GM12864 (cell line): ENCODE measurements around the gene DLGAP3.

ENCODE experiments used
- DNase-seq: peaks from one replicate; pipeline ENCODE4 v3.0.0-alpha.2; 2011; ENCODE audit warnings: low read depth
- H3K4me3 ChIP-seq: 2 replicates; pipeline ENCODE4 v1.5.1; 2011; ENCODE audit warnings: mild to moderate bottlenecking, low read depth, low read length, control low read depth
- TF ChIP-seq, protein P1 (sequence below): IDR thresholded peaks from 2 replicates; pipeline ENCODE4 v1.5.1; 2011; ENCODE audit warnings: low read depth, mild to moderate bottlenecking, moderate library complexity, low read length, control low read depth, inconsistent platforms; ENCODE audit errors: missing control alignments

Gene DLGAP3

DNA sequence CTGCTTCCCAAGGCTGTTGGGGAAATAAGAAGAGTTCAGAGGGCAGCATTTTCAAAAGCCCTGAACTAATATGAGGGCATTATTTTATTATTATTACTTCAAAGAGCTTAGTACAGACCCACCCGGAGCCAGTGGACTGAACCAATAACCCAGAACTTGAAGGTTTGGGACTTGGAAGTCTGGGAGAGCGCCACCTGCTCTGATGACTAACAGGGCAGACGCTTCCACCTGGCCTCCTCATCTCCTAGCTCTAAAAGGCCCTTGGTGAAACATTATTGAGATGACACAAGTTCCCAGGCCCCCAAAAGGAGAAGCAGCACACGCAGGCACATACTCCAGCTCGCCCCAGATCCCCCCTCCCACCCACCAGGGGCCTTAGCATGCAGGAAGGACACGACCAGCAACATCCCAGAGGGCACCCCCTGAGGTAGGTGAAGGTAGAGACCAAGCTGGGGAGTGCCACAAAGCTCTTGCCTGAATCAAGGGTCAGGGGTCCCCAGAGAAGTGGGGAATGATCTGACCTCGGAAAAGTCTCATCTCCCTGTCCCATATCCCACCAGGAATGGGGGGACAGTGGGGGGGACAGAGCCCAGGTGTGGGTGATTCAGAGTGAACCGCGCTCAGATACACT lies 1.3 kb downstream of the DLGAP3 start:
- no peak overlapping the region for H3K4me3 ChIP-seq
- TF ChIP-seq, protein P1, sequence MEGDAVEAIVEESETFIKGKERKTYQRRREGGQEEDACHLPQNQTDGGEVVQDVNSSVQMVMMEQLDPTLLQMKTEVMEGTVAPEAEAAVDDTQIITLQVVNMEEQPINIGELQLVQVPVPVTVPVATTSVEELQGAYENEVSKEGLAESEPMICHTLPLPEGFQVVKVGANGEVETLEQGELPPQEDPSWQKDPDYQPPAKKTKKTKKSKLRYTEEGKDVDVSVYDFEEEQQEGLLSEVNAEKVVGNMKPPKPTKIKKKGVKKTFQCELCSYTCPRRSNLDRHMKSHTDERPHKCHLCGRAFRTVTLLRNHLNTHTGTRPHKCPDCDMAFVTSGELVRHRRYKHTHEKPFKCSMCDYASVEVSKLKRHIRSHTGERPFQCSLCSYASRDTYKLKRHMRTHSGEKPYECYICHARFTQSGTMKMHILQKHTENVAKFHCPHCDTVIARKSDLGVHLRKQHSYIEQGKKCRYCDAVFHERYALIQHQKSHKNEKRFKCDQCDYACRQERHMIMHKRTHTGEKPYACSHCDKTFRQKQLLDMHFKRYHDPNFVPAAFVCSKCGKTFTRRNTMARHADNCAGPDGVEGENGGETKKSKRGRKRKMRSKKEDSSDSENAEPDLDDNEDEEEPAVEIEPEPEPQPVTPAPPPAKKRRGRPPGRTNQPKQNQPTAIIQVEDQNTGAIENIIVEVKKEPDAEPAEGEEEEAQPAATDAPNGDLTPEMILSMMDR, result no peak

DNA sequence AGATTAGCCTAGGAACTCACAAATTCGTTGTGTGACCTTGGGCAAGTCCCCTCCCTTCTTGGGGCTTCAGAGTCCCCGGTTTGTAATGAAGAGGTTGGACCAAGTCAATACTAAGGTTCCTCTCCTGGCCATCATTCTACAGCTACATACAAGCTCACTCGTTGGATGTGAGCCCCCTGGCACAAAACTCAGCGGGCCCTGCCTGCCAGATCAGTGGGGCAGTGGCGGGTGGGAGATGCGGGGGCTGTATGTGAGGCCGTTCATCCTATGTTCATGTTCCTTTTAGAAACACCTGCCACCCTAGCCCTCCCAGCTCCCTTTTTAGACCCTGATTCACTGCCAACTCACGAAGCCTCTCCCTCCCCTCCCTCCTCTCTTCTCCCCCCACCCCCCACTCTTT lies 2.1 kb downstream of the DLGAP3 start:
- no peak for DNase-seq
- no peak overlapping the region for H3K4me3 ChIP-seq
- TF ChIP-seq, protein P1, result no peak

More for the DNA sequence above, 1.3 kb downstream of the DLGAP3 start:
- no peak for DNase-seq

DNA sequence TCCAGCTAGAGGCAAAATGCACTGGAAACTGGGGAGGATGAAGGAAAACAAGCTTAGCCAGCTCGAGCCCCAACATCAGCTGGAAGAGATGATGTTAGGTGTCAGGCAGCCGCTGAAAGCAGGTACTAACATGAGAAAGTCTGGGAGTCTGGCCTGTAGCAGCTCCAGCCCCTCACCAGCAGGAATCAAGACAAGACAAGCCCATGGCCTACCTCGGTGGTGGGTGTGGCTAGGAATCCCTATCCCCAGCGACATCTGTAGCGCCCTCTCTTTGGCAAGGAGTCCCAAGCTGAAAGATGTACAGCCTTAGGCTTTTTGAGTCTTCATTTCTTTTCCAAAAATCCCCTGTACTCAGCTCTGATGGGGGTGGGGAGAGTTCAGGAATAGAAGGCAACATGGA lies 2.6 kb downstream of the DLGAP3 start:
- DNase-seq, result no peak
- H3K4me3 ChIP-seq, result no peak overlapping the region
- TF ChIP-seq, protein P1, result no peak

DNA sequence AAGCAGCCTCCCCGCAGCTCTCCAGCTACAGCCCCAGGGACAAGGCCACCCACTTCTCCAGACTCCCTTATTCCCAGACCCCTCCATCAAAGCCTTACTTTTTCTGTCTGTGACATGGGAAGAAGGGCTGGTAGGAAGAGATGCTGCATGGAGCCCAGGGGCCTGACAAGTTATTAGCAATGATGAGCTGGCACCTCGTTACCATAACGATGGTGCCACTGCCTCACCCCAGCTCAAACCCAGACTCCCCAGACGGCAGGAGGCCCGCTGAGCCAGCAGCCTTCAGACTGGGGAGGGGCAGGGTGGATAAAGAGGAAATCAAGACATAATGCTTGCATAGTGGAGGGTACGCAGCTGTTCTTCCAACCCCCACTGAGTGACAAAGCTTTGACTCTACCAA lies 3.3 kb downstream of the DLGAP3 start:
- TF ChIP-seq, protein P1, result no peak
- no peak overlapping the region for H3K4me3 ChIP-seq
- no peak for DNase-seq

DNA sequence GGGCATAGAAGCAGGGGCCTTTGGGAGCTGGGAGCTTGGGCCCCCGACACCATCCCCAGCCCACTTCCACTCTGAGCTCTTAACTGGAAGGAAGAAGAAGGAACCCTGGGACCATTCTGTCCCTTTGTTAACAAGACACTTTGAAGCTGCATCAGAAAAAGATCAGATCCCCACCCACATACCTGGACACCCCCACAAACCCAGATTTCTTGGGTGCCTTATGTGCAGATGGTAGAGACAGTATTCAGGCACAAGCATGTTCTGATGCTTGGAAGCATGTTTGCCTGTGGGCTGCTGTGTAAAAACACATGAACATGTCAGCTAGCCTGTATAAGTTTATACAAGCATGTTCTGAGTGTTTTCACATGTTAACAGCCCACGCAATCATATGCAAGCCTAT lies 3.7 kb downstream of the DLGAP3 start:
- DNase-seq, result no peak
- H3K4me3 ChIP-seq, result no peak overlapping the region
- TF ChIP-seq, protein P1, result no peak

DNA sequence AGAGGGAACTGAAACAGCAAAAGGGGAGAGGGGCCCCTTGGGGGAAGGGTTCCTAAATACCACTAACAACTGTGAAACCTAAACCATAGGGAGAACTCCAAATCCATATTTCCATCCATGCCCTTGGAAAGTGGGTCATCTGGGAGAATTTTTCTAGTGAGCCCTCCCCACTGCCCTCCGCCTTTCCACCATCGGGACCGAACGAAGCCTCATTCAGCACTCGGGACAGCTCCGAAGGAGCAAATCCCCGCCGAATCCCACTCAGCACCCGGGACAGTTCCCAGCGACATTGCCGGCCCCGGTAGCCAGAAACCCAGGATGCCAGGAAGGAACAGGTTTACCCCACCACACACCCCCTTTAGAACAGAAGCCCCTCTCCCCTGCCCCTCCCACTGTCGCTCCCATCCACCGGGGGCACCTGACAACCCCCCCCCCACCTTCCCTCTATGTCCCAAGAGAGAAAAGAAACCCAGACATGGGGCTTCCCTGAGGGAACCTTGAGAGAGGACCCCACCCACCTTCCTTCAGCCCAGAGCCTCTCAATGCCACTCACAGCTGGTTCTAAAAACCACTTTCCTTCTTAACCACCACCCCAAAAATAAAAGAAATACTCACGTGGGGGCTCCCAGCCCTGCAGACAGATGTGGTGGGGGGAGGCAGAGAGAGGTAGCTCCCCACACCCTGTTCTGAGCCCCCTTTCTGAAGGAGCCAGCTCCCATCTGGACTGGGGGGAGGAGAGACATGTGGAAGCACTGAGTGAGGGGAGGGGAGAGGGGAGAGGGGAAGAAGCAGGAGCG lies 4.5 kb downstream of the DLGAP3 start:
- H3K4me3 ChIP-seq, result no peak overlapping the region
- DNase-seq, result no peak
- TF ChIP-seq, protein P1, result no peak
